Neural cell (in vitro differentiated cells): ENCODE measurements around the gene FOXJ3. TPM values are rescaled to one million over a fixed set of nuclear protein-coding genes. Genes with fewer than 3 reads are reported as not detected.
A peak's percentile ranks its signal among the peaks of the same experiment; 100 is the strongest.

Experiments
- H2AFZ ChIP-seq: fragments of 200-600, 300-800 bp; sonication (generic), shearing (Covaris generic); 2 replicates; pipeline ENCODE4 v1.6.0; 2014; ENCODE audit warnings: low read depth, mild to moderate bottlenecking, antibody characterized with exemption, low read length, moderate library complexity
- H3F3A ChIP-seq: fragments of 200-600 bp; shearing (Covaris generic); 2 replicates; pipeline ENCODE4 v1.6.1; 2016; ENCODE audit warnings: mild to moderate bottlenecking, moderate library complexity, mixed read lengths, antibody characterized with exemption, low read length; ENCODE audit not compliant: insufficient read depth, poor library complexity, severe bottlenecking
- H3K27ac ChIP-seq: fragments of 200-600, 300-800 bp; sonication (generic), shearing (Covaris generic); 2 replicates; pipeline ENCODE4 v1.5.1; 2014; ENCODE audit warnings: mild to moderate bottlenecking, low read length, moderate library complexity
- H3K27me3 ChIP-seq: fragments of 300-800, 200-600 bp; sonication (generic), shearing (Covaris generic); 2 replicates; pipeline ENCODE4 v1.6.0; 2014; ENCODE audit warnings: mild to moderate bottlenecking, low read depth, low read length, moderate library complexity; ENCODE audit not compliant: insufficient read depth
- H3K36me3 ChIP-seq: fragments of 300-800, 200-600 bp; sonication (generic), shearing (Covaris generic); 2 replicates; pipeline ENCODE4 v1.5.1; 2014; ENCODE audit warnings: mild to moderate bottlenecking, antibody characterized with exemption, low read length, moderate library complexity; ENCODE audit not compliant: insufficient read depth
- H3K4me2 ChIP-seq: fragments of 300-800, 200-600 bp; sonication (generic), shearing (Covaris generic); 2 replicates; pipeline ENCODE4 v1.6.0; 2014; ENCODE audit warnings: mild to moderate bottlenecking, low read length
- H3K4me3 ChIP-seq: fragments of 300-800, 200-600 bp; sonication (generic), shearing (Covaris generic); 2 replicates; pipeline ENCODE4 v1.5.1; 2014; ENCODE audit warnings: mild to moderate bottlenecking, low read length, moderate library complexity
- H3K79me2 ChIP-seq: fragments of 200-600 bp; shearing (Covaris generic); replicated peaks from 2 replicates; pipeline ENCODE4 v1.6.0; 2014; ENCODE audit warnings: mild to moderate bottlenecking, low read length, moderate library complexity; ENCODE audit not compliant: insufficient read depth
- H3K9ac ChIP-seq: fragments of 300-800, 200-600 bp; sonication (generic), shearing (Covaris generic); 2 replicates; pipeline ENCODE4 v1.6.1; 2016; ENCODE audit warnings: mild to moderate bottlenecking, low read length, mixed read lengths
- H3K9me2 ChIP-seq: fragments of 200-600 bp; shearing (Covaris generic); 2 replicates; pipeline ENCODE4 v1.6.1; 2016; ENCODE audit warnings: mild to moderate bottlenecking, low read length, mixed read lengths; ENCODE audit not compliant: insufficient read depth
- H3K9me3 ChIP-seq: fragments of 200-600, 300-800 bp; sonication (generic), shearing (Covaris generic); 2 replicates; pipeline ENCODE4 v1.6.1; 2016; ENCODE audit warnings: mild to moderate bottlenecking, mixed run types, low read length, moderate library complexity, mixed read lengths
- H4K20me1 ChIP-seq: fragments of 200-600 bp; shearing (Covaris generic); 2 replicates; pipeline ENCODE4 v1.6.1; 2016; ENCODE audit warnings: mild to moderate bottlenecking, mixed run types; ENCODE audit not compliant: insufficient read depth
- EP300 ChIP-seq: fragments of 450-650 bp; conservative IDR thresholded peaks from 2 replicates; pipeline ENCODE4 v1.6.1; 2014; ENCODE audit warnings: antibody characterized with exemption, mild to moderate bottlenecking, moderate library complexity; ENCODE audit not compliant: poor library complexity, severe bottlenecking
- EZH2 ChIP-seq: fragments of 200-600, 300-800 bp; shearing (Covaris generic), sonication (generic); IDR thresholded peaks from 2 replicates; pipeline ENCODE4 v1.6.1; 2014; ENCODE audit warnings: antibody characterized with exemption, low read length, borderline replicate concordance, mild to moderate bottlenecking; ENCODE audit not compliant: insufficient read depth, poor library complexity, severe bottlenecking
- MXI1 ChIP-seq: fragments of 450-650 bp; conservative IDR thresholded peaks from 2 replicates; pipeline ENCODE4 v1.6.1; 2014; ENCODE audit warnings: antibody characterized with exemption, mild to moderate bottlenecking; ENCODE audit not compliant: poor library complexity, severe bottlenecking
- POLR2AphosphoS5 ChIP-seq: IDR thresholded peaks from 2 replicates; pipeline ENCODE4 v1.6.1; 2012
- RAD21 ChIP-seq: fragments of 450-650 bp; conservative IDR thresholded peaks from 2 replicates; pipeline ENCODE4 v1.6.1; 2014; ENCODE audit warnings: antibody characterized with exemption, mild to moderate bottlenecking, moderate library complexity
- SMC3 ChIP-seq: fragments of 450-650 bp; conservative IDR thresholded peaks from 2 replicates; pipeline ENCODE4 v1.6.1; 2014; ENCODE audit warnings: antibody characterized with exemption, mild to moderate bottlenecking, moderate library complexity; ENCODE audit not compliant: poor library complexity
- TAF1 ChIP-seq: IDR thresholded peaks from 2 replicates; pipeline ENCODE4 v1.6.1; 2012; ENCODE audit warnings: low read depth
- polyA plus RNA-seq: library from polyadenylated mRNA; depleted of rRNA; stranded (reverse); fragments of >200 nt; gene quantifications from 2 replicates; pipeline ENCODE4 v1.2.3, GENCODE V29; 2014
- TF ChIP-seq, protein P1 (sequence below): IDR thresholded peaks from 2 replicates; pipeline ENCODE4 v1.6.1; 2012; ENCODE audit warnings: borderline replicate concordance
- TF ChIP-seq, protein P2 (sequence below): fragments of 450-650 bp; IDR thresholded peaks from 2 replicates; pipeline ENCODE4 v1.5.1; 2014; ENCODE audit warnings: antibody characterized with exemption, mild to moderate bottlenecking, moderate library complexity; ENCODE audit not compliant: poor library complexity, severe bottlenecking

Gene FOXJ3
- polyA plus RNA-seq, 1 donor from 2014 or later, result 36.0 TPM

DNA sequence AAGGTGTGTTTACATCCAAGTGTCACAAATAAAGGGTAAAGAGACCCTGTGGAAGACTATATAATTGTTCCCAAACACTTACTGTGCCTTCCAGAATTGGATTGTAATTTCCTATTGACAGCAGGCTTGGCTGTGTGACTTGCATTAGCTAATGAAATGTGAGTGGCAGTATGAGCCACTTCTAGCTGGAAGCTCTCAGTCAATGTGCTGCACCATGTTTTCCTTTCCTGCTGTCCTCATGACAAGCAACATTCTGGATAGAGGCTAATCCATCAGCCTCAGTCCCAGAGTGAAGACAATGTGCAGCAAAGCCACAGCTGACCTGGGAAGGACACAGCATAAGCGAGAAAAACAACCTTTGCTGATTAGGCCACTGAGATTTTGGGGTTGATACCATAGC, 5.9 kb upstream of the FOXJ3 start:
- H3F3A ChIP-seq, result peaks cover 11% of the 10 kb centered on the region
- peak overlapping the region; percentile 28 for H3K4me3 ChIP-seq
- no peaks in the 10 kb centered on the region for H3K27me3 ChIP-seq
- H3K79me2 ChIP-seq, result peaks cover 3% of the 10 kb centered on the region
- no peaks in the 10 kb centered on the region for H3K36me3 ChIP-seq
- no peaks in the 10 kb centered on the region for H4K20me1 ChIP-seq
- H3K9me3 ChIP-seq, result no peaks in the 10 kb centered on the region
- peak overlapping the region; percentile 29 for H2AFZ ChIP-seq
- TF ChIP-seq MXI1 (peak; percentile 35), RAD21 (peak; percentile 26), POLR2AphosphoS5 (peak; percentile 74), TAF1 (no peak), EP300 (peak; percentile 85)
- TF ChIP-seq, protein P1, sequence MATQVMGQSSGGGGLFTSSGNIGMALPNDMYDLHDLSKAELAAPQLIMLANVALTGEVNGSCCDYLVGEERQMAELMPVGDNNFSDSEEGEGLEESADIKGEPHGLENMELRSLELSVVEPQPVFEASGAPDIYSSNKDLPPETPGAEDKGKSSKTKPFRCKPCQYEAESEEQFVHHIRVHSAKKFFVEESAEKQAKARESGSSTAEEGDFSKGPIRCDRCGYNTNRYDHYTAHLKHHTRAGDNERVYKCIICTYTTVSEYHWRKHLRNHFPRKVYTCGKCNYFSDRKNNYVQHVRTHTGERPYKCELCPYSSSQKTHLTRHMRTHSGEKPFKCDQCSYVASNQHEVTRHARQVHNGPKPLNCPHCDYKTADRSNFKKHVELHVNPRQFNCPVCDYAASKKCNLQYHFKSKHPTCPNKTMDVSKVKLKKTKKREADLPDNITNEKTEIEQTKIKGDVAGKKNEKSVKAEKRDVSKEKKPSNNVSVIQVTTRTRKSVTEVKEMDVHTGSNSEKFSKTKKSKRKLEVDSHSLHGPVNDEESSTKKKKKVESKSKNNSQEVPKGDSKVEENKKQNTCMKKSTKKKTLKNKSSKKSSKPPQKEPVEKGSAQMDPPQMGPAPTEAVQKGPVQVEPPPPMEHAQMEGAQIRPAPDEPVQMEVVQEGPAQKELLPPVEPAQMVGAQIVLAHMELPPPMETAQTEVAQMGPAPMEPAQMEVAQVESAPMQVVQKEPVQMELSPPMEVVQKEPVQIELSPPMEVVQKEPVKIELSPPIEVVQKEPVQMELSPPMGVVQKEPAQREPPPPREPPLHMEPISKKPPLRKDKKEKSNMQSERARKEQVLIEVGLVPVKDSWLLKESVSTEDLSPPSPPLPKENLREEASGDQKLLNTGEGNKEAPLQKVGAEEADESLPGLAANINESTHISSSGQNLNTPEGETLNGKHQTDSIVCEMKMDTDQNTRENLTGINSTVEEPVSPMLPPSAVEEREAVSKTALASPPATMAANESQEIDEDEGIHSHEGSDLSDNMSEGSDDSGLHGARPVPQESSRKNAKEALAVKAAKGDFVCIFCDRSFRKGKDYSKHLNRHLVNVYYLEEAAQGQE, result peak; percentile 37
- no peaks in the 10 kb centered on the region for H3K9me2 ChIP-seq
- peak overlapping the region; percentile 85 for H3K27ac ChIP-seq
- no peak overlapping the region for H3K4me2 ChIP-seq
- H3K9ac ChIP-seq, result peak overlapping the region; percentile 51

DNA sequence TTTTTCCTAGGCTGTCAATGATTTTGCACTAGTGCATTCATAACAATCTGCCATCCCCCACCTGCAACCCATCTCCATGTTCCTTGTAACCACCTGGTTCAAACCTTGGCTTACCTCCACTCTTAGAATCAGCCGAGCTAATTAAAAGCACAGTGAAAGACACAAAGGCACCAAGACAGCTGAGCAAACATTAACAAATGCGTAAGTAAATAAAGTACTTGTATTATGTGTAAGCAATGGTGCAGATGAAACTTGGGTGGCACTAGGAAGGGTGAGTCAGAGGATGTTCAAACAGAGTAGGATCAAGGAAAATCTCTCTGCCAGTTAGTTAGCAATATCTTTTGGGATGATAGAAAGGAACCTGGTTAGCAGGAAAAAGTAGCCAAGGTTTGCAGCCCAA, 5.1 kb upstream of the FOXJ3 start:
- peak overlapping the region; percentile 51 for H3K9ac ChIP-seq

DNA sequence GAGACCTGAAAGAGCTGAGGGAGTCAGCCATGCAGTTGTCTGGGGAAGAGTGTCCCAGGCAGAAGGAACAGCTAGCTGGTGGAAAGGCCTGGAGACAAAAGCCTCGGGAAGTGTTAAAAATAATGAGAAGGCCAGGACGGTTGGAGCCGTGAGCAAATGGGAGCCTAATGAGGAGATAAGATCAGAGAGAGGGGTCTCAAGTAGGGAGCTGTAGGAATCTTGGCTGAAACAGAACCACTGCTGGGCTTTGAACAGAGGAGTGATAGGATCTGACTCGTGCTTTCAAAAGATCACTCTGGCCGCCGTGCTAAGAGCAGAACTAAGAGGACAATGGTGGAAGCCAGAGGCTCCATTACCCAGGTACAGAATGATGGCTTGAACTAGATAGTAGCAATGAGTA, 1.9 kb upstream of the FOXJ3 start:
- TF ChIP-seq EP300 (no peak), MXI1 (no peak), EZH2 (no peak), SMC3 (no peak), TAF1 (no peak), RAD21 (no peak), POLR2AphosphoS5 (no peak)
- TF ChIP-seq, protein P2, sequence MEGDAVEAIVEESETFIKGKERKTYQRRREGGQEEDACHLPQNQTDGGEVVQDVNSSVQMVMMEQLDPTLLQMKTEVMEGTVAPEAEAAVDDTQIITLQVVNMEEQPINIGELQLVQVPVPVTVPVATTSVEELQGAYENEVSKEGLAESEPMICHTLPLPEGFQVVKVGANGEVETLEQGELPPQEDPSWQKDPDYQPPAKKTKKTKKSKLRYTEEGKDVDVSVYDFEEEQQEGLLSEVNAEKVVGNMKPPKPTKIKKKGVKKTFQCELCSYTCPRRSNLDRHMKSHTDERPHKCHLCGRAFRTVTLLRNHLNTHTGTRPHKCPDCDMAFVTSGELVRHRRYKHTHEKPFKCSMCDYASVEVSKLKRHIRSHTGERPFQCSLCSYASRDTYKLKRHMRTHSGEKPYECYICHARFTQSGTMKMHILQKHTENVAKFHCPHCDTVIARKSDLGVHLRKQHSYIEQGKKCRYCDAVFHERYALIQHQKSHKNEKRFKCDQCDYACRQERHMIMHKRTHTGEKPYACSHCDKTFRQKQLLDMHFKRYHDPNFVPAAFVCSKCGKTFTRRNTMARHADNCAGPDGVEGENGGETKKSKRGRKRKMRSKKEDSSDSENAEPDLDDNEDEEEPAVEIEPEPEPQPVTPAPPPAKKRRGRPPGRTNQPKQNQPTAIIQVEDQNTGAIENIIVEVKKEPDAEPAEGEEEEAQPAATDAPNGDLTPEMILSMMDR, result no peak
- TF ChIP-seq, protein P1, result no peak
- H3F3A ChIP-seq, result peaks cover 11% of the 10 kb centered on the region
- H3K9ac ChIP-seq, result no peak overlapping the region
- H3K36me3 ChIP-seq, result no peaks in the 10 kb centered on the region
- no peaks in the 10 kb centered on the region for H3K9me2 ChIP-seq
- H3K27ac ChIP-seq, result no peak overlapping the region
- H3K79me2 ChIP-seq, result peaks cover 30% of the 10 kb centered on the region
- no peaks in the 10 kb centered on the region for H3K27me3 ChIP-seq
- no peak overlapping the region for H3K4me2 ChIP-seq
- no peak overlapping the region for H3K4me3 ChIP-seq
- H3K9me3 ChIP-seq, result no peaks in the 10 kb centered on the region
- no peaks in the 10 kb centered on the region for H4K20me1 ChIP-seq
- no peak overlapping the region for H2AFZ ChIP-seq

More for the DNA sequence above, 5.1 kb upstream of the FOXJ3 start:
- Histone ChIP-seq H3K79me2 (peaks cover 3% of the 10 kb centered on the region), H3K9me3 (no peaks in the 10 kb centered on the region), H4K20me1 (no peaks in the 10 kb centered on the region), H3K4me3 (peak overlapping the region; percentile 28), H3F3A (peaks cover 11% of the 10 kb centered on the region), H3K27ac (peak overlapping the region; percentile 85), H2AFZ (no peak overlapping the region), H3K36me3 (no peaks in the 10 kb centered on the region), H3K4me2 (no peak overlapping the region), H3K9me2 (no peaks in the 10 kb centered on the region), H3K27me3 (no peaks in the 10 kb centered on the region)
- TF ChIP-seq SMC3, result no peak
